Measurements from ENCODE around the gene KLHL29.

Gene KLHL29

GRCh38 chr2:23544589-23545295 lies 159.8 kb downstream of the KLHL29 start:
- no peaks in the 10 kb centered on the region for H3K9me3 ChIP-seq (replicated peaks; ENCODE audit: insufficient read depth, low read length)
- H3K79me2 ChIP-seq (ENCODE audit: low read length) = no peaks in the 10 kb centered on the region
- no peak overlapping the region for H2AFZ ChIP-seq (ENCODE audit: low read length)
- no peaks in the 10 kb centered on the region for H3K36me3 ChIP-seq (replicated peaks; ENCODE audit: insufficient read depth, low read length)
- H3K4me2 ChIP-seq (ENCODE audit: low read depth, low read length) = no peak overlapping the region
- H3K4me1 ChIP-seq (ENCODE audit: low read length) = no peaks in the 10 kb centered on the region
- no peak overlapping the region for H3K4me3 ChIP-seq (ENCODE audit: low read length)
- H3K9me2 ChIP-seq (replicated peaks; ENCODE audit: insufficient read depth, low read length) = no peaks in the 10 kb centered on the region
- H3K27me3 ChIP-seq (replicated peaks; ENCODE audit: insufficient read depth, low read length) = no peaks in the 10 kb centered on the region
- H3K9ac ChIP-seq (ENCODE audit: low read length) = no peak overlapping the region
- no peak overlapping the region for H3K27ac ChIP-seq (ENCODE audit: low read length)
- no peaks in the 10 kb centered on the region for H4K20me1 ChIP-seq (ENCODE audit: insufficient read depth, low read length)
- no peak for TF ChIP-seq EZH2 (optimal IDR thresholded peaks at IDR 0.05; ENCODE audit: low read depth, low read length)
- no peak for TF ChIP-seq CTCF (IDR thresholded peaks at IDR 0.05; ENCODE audit: low read length)
- no peak for TF ChIP-seq EZH2phosphoT487 (IDR thresholded peaks at IDR 0.05; ENCODE audit: low read length)
- H3F3A ChIP-seq (ENCODE audit: insufficient read depth, low read length) = no peaks in the 10 kb centered on the region
- no peak for DNase-seq

GRCh38 chr2:23545396-23545795 lies 160.4 kb downstream of the KLHL29 start:
- DNase-seq = no peak
- TF ChIP-seq EZH2phosphoT487 (IDR thresholded peaks at IDR 0.05; ENCODE audit: low read length) (no peak), EZH2 (optimal IDR thresholded peaks at IDR 0.05; ENCODE audit: low read depth, low read length) (no peak), CTCF (IDR thresholded peaks at IDR 0.05; ENCODE audit: low read length) (no peak)
- H3K9me3 ChIP-seq (replicated peaks; ENCODE audit: insufficient read depth, low read length) = no peaks in the 10 kb centered on the region
- no peaks in the 10 kb centered on the region for H3K27me3 ChIP-seq (replicated peaks; ENCODE audit: insufficient read depth, low read length)
- H3K4me1 ChIP-seq (ENCODE audit: low read length) = no peaks in the 10 kb centered on the region
- H3K27ac ChIP-seq (ENCODE audit: low read length) = no peak overlapping the region
- H3K9ac ChIP-seq (ENCODE audit: low read length) = no peak overlapping the region
- no peaks in the 10 kb centered on the region for H4K20me1 ChIP-seq (ENCODE audit: insufficient read depth, low read length)
- H3F3A ChIP-seq (ENCODE audit: insufficient read depth, low read length) = no peaks in the 10 kb centered on the region
- H3K4me3 ChIP-seq (ENCODE audit: low read length) = no peak overlapping the region
- H3K4me2 ChIP-seq (ENCODE audit: low read depth, low read length) = no peak overlapping the region
- no peak overlapping the region for H2AFZ ChIP-seq (ENCODE audit: low read length)
- no peaks in the 10 kb centered on the region for H3K79me2 ChIP-seq (ENCODE audit: low read length)
- H3K9me2 ChIP-seq (replicated peaks; ENCODE audit: insufficient read depth, low read length) = no peaks in the 10 kb centered on the region
- no peaks in the 10 kb centered on the region for H3K36me3 ChIP-seq (replicated peaks; ENCODE audit: insufficient read depth, low read length)

DNA sequence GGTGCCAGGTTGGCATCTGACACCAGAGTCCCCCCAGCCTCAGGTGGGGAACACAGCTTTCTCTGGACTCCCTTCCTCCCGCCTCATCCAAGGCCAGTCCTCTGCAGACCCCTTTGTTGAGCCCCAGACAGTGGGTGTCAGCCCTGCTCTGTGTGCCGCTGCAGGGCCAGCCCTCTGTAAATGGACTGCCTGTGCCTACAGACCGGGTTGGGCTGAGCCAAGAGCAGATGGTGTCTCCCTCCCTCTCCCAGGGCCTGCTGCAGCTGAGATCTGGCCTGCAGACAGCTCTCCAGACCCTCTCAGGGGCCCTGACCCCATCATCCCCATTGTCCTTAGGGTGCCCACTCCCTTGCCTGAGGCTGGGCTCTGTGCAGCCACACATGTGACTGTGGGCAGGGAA lies 160.8 kb downstream of the KLHL29 start:
- Histone ChIP-seq H3F3A (ENCODE audit: insufficient read depth, low read length) (no peaks in the 10 kb centered on the region), H4K20me1 (ENCODE audit: insufficient read depth, low read length) (no peaks in the 10 kb centered on the region), H3K9me3 (replicated peaks; ENCODE audit: insufficient read depth, low read length) (no peaks in the 10 kb centered on the region), H3K79me2 (ENCODE audit: low read length) (no peaks in the 10 kb centered on the region), H3K9me2 (replicated peaks; ENCODE audit: insufficient read depth, low read length) (no peaks in the 10 kb centered on the region), H3K36me3 (replicated peaks; ENCODE audit: insufficient read depth, low read length) (no peaks in the 10 kb centered on the region), H3K27me3 (replicated peaks; ENCODE audit: insufficient read depth, low read length) (no peaks in the 10 kb centered on the region), H3K4me2 (ENCODE audit: low read depth, low read length) (no peak overlapping the region), H3K4me3 (ENCODE audit: low read length) (no peak overlapping the region), H3K27ac (ENCODE audit: low read length) (no peak overlapping the region), H3K9ac (ENCODE audit: low read length) (no peak overlapping the region), H3K4me1 (ENCODE audit: low read length) (no peaks in the 10 kb centered on the region), H2AFZ (ENCODE audit: low read length) (no peak overlapping the region)
- TF ChIP-seq CTCF (IDR thresholded peaks at IDR 0.05; ENCODE audit: low read length) = no peak
- no peak for TF ChIP-seq EZH2 (optimal IDR thresholded peaks at IDR 0.05; ENCODE audit: low read depth, low read length)
- TF ChIP-seq EZH2phosphoT487 (IDR thresholded peaks at IDR 0.05; ENCODE audit: low read length) = no peak
- no peak for DNase-seq
